Smooth muscle cell (in vitro differentiated cells): ENCODE data around the gene STX16. TPM values are rescaled to one million over a fixed set of nuclear protein-coding genes. Genes with fewer than 3 reads are reported as not detected.

ENCODE experiments used
- DNase-seq: peaks from one replicate; lab custom pipeline; 2025; ENCODE audit not compliant: unreplicated experiment; lab: John Stamatoyannopoulos, UW
- H2AFZ ChIP-seq: fragments of 200-600 bp; sonication (generic); 2 replicates; pipeline ENCODE4 v1.6.0; 2016; ENCODE audit warnings: antibody characterized with exemption, low read depth, mild to moderate bottlenecking
- H3F3A ChIP-seq: fragments of 200-600 bp; sonication (generic); 2 replicates; pipeline ENCODE4 v1.6.0; 2017; ENCODE audit warnings: antibody characterized with exemption, low read depth
- H3K27ac ChIP-seq: fragments of 200-600 bp; sonication (generic); 2 replicates; pipeline ENCODE4 v1.5.1; 2016; ENCODE audit warnings: low read depth, mild to moderate bottlenecking
- H3K27me3 ChIP-seq: fragments of 200-600 bp; sonication (generic); 2 replicates; pipeline ENCODE4 v1.6.1; 2016; ENCODE audit warnings: low read depth, mild to moderate bottlenecking
- H3K36me3 ChIP-seq: fragments of 200-600 bp; sonication (generic); 2 replicates; pipeline ENCODE4 v1.5.1; 2016; ENCODE audit warnings: low read depth
- H3K4me1 ChIP-seq: fragments of 200-600 bp; sonication (generic); 2 replicates; pipeline ENCODE4 v1.5.1; 2016; ENCODE audit warnings: low read depth
- H3K4me2 ChIP-seq: fragments of 200-600 bp; sonication (generic); 2 replicates; pipeline ENCODE4 v1.6.0; 2016; ENCODE audit warnings: mild to moderate bottlenecking
- H3K4me3 ChIP-seq: fragments of 200-600 bp; sonication (generic); 2 replicates; pipeline ENCODE4 v1.5.1; 2016; ENCODE audit warnings: mild to moderate bottlenecking
- H3K79me2 ChIP-seq: fragments of 200-600 bp; sonication (generic); 2 replicates; pipeline ENCODE4 v1.6.0; 2016; ENCODE audit warnings: low read depth, mild to moderate bottlenecking
- H3K9ac ChIP-seq: fragments of 200-600 bp; sonication (generic); 2 replicates; pipeline ENCODE4 v1.6.0; 2016; ENCODE audit warnings: low read depth
- H3K9me3 ChIP-seq: fragments of 200-600 bp; sonication (generic); replicated peaks from 2 replicates; pipeline ENCODE4 v1.5.1; 2016; ENCODE audit warnings: low read depth
- H4K20me1 ChIP-seq: fragments of 200-600 bp; sonication (generic); 2 replicates; pipeline ENCODE4 v1.6.0; 2016; ENCODE audit warnings: low read depth
- CTCF ChIP-seq: fragments of 200-600 bp; sonication (generic); IDR thresholded peaks from 2 replicates; pipeline ENCODE4 v1.5.1; 2017; ENCODE audit warnings: borderline replicate concordance, mild to moderate bottlenecking, antibody characterized with exemption; ENCODE audit not compliant: insufficient read depth, poor library complexity, severe bottlenecking
- WGBS: methylation state at CpG from one replicate; pipeline ENCODE4 v1.1.7; 2016; ENCODE audit warnings: low lambda C conversion rate; 5-methylcytosine and 5-hydroxymethylcytosine counted together
- polyA plus RNA-seq: library from polyadenylated mRNA; unstranded; fragments of >200 nt; fragmentation: Nextera tagmentation; extraction: Ambion mirVana; gene quantifications from 2 replicates; pipeline ENCODE4 v1.2.1, GENCODE V29; 2016
- total RNA-seq: library from RNA; depleted of rRNA; stranded (reverse); fragments of >200 nt; gene quantifications from 2 replicates; pipeline ENCODE4 v1.2.3, GENCODE V29; 2014

STX16 gene
- total and polyA plus RNA-seq, 2 experiments from 2014 or later: 22.5 to 35.8 TPM

GRCh38 chr20:58608096-58608840 lies 42.8 kb upstream of the STX16 start:
- WGBS: 84% methylated on average over 17 of the region's 17 CpGs
- TF ChIP-seq CTCF: no peak
- H3K9ac ChIP-seq: no peak overlapping the region
- no peak overlapping the region for H3K4me2 ChIP-seq
- no peak overlapping the region for H3K4me3 ChIP-seq
- H3K27me3 ChIP-seq: no peaks in the 10 kb centered on the region
- no peaks in the 10 kb centered on the region for H3K79me2 ChIP-seq
- no peaks in the 10 kb centered on the region for H3F3A ChIP-seq
- no peak for DNase-seq
- no peaks in the 10 kb centered on the region for H3K36me3 ChIP-seq
- no peaks in the 10 kb centered on the region for H4K20me1 ChIP-seq
- H3K4me1 ChIP-seq: no peaks in the 10 kb centered on the region
- H3K27ac ChIP-seq: no peak overlapping the region
- no peaks in the 10 kb centered on the region for H3K9me3 ChIP-seq
- H2AFZ ChIP-seq: no peak overlapping the region

- no peak overlapping the region for H3K27ac ChIP-seq
- H3K79me2 ChIP-seq: no peaks in the 10 kb centered on the region
- H3K27me3 ChIP-seq: no peaks in the 10 kb centered on the region
- no peaks in the 10 kb centered on the region for H3K4me1 ChIP-seq
- H3K4me3 ChIP-seq: no peak overlapping the region
- H3K36me3 ChIP-seq: no peaks in the 10 kb centered on the region
- no peak for TF ChIP-seq CTCF
- no peak overlapping the region for H3K4me2 ChIP-seq
- no peak for DNase-seq
- H3K9ac ChIP-seq: no peak overlapping the region
- no peak overlapping the region for H2AFZ ChIP-seq
- H4K20me1 ChIP-seq: no peaks in the 10 kb centered on the region
- H3F3A ChIP-seq: no peaks in the 10 kb centered on the region
- WGBS: 93% methylated on average over 12 of the region's 12 CpGs
- no peaks in the 10 kb centered on the region for H3K9me3 ChIP-seq
Measured at GRCh38 chr20:58609026-58609425, 42.1 kb upstream of the STX16 start.

- Histone ChIP-seq H3K9me3 (no peaks in the 10 kb centered on the region), H4K20me1 (no peaks in the 10 kb centered on the region), H3K27me3 (no peaks in the 10 kb centered on the region), H3K4me1 (no peaks in the 10 kb centered on the region), H2AFZ (no peak overlapping the region), H3K9ac (peak overlapping the region; percentile 34), H3K36me3 (no peaks in the 10 kb centered on the region), H3K79me2 (no peaks in the 10 kb centered on the region), H3K27ac (peak overlapping the region; percentile 71), H3K4me2 (no peak overlapping the region), H3K4me3 (no peak overlapping the region), H3F3A (no peaks in the 10 kb centered on the region)
- no peak for DNase-seq
- WGBS: 93% methylated on average over 19 of the region's 19 CpGs
- no peak for TF ChIP-seq CTCF
Measured at GRCh38 chr20:58610071-58610800, 40.8 kb upstream of the STX16 start.
